Cerebellar cortex (tissue), 1 donor: ENCODE results near the gene SUMF1.

Experiments used
- DNase-seq: peaks from one replicate; pipeline ENCODE4 v3.0.0-alpha.2; 2015; ENCODE audit warnings: low spot score

The SUMF1 gene

GRCh38 chr3:4387210-4388204 is 79.6 kb downstream of the SUMF1 start:
- no peak for DNase-seq

- no peak for DNase-seq
Measured at GRCh38 chr3:4385201-4385600, 81.9 kb downstream of the SUMF1 start.

- DNase-seq: no peak
Measured at GRCh38 chr3:4380013-4380412, 87.1 kb downstream of the SUMF1 start.

- DNase-seq: no peak
Measured at GRCh38 chr3:4376499-4376898, 90.6 kb downstream of the SUMF1 start.

- DNase-seq: no peak
Measured at GRCh38 chr3:4375911-4376310, 91.2 kb downstream of the SUMF1 start.

- DNase-seq: no peak
Measured at GRCh38 chr3:4373669-4374068, 93.4 kb downstream of the SUMF1 start.

- DNase-seq: no peak
Measured at GRCh38 chr3:4362523-4362922, 104.5 kb downstream of the SUMF1 start.

GRCh38 chr3:4360817-4361216 is 106.3 kb downstream of the SUMF1 start:
- DNase-seq: no peak

GRCh38 chr3:4359805-4360502 is 107.1 kb downstream of the SUMF1 start:
- DNase-seq: no peak

- DNase-seq: no peak
Measured at GRCh38 chr3:4358273-4358672, 108.8 kb downstream of the SUMF1 start.

- no peak for DNase-seq
Measured at GRCh38 chr3:4356546-4357410, 110.3 kb downstream of the SUMF1 start.

- no peak for DNase-seq
Measured at GRCh38 chr3:4356220-4356540, 110.9 kb downstream of the SUMF1 start.

GRCh38 chr3:4355401-4356219 is 111.5 kb downstream of the SUMF1 start:
- DNase-seq: no peak

- DNase-seq: no peak
Measured at GRCh38 chr3:4351872-4352271, 115.2 kb downstream of the SUMF1 start.

GRCh38 chr3:4351164-4351855 is 115.8 kb downstream of the SUMF1 start:
- no peak for DNase-seq

GRCh38 chr3:4350789-4351163 is 116.3 kb downstream of the SUMF1 start:
- peak; percentile 78 for DNase-seq

- DNase-seq: no peak
Measured at GRCh38 chr3:4343258-4343657, 123.8 kb downstream of the SUMF1 start.

- no peak for DNase-seq
Measured at GRCh38 chr3:4341336-4341675, 125.8 kb downstream of the SUMF1 start.

GRCh38 chr3:4340411-4341335 is 126.4 kb downstream of the SUMF1 start:
- no peak for DNase-seq

GRCh38 chr3:4340077-4340410 is 127.0 kb downstream of the SUMF1 start:
- no peak for DNase-seq
